ENCODE measurements around the gene MRTFB. TPM values are rescaled to one million over a fixed set of nuclear protein-coding genes. Genes with fewer than 3 reads are reported as not detected.

MRTFB gene
- total and polyA plus RNA-seq, 12 donors: 5.5 to 77.7 (median 44.3) TPM

- TF ChIP-seq POLR2A (IDR thresholded peaks at IDR 0.05) (no peak), CTCF (IDR thresholded peaks at IDR 0.05) (no peak)
- Histone ChIP-seq H3K4me1 (replicated peaks in 1 of 2) (no peaks in the 10 kb centered on the region), H3K9me3 (replicated peaks in 1 of 3) (no peaks in the 10 kb centered on the region), H3K27me3 (no peaks in the 10 kb centered on the region), H3K4me3 (no peak overlapping the region), H3K36me3 (replicated peaks in 1 of 2) (peaks cover 0 to 25% of the 10 kb centered on the region in 2 donors), H3K27ac (no peak overlapping the region)
- 96 to 97% (median 96%) methylated on average over 7 of the region's 7 CpGs for WGBS, 4 donors
- no peak for DNase-seq
- intact Hi-C loops (cut with DNase I): no loop called here
Measured at GRCh38 chr16:14268073-14268472, 197.0 kb downstream of the MRTFB start.

GRCh38 chr16:14275934-14276333 is 204.8 kb downstream of the MRTFB start:
- Histone ChIP-seq H3K9me3 (replicated peaks in 1 of 3) (no peaks in the 10 kb centered on the region), H3K27me3 (no peaks in the 10 kb centered on the region), H3K27ac (no peak overlapping the region), H3K4me1 (replicated peaks in 1 of 2) (peaks cover 0 to 8% of the 10 kb centered on the region in 2 donors), H3K36me3 (replicated peaks in 1 of 2) (no peaks in the 10 kb centered on the region), H3K4me3 (no peak overlapping the region)
- no peak for DNase-seq
- TF ChIP-seq CTCF (IDR thresholded peaks at IDR 0.05): no peak
- TF ChIP-seq POLR2A (IDR thresholded peaks at IDR 0.05): no peak
- 93 to 100% (median 98%) methylated on average over 3 of the region's 3 CpGs for WGBS, 4 donors
- intact Hi-C loops (cut with DNase I): no loop called here

GRCh38 chr16:14278749-14279148 is 207.6 kb downstream of the MRTFB start:
- intact Hi-C loops (cut with DNase I): no loop called here
- Histone ChIP-seq H3K4me3 (no peak overlapping the region), H3K27ac (no peak overlapping the region), H3K27me3 (no peaks in the 10 kb centered on the region), H3K36me3 (replicated peaks in 1 of 2) (no peaks in the 10 kb centered on the region), H3K9me3 (replicated peaks in 1 of 3) (no peaks in the 10 kb centered on the region), H3K4me1 (replicated peaks in 1 of 2) (peaks cover 0 to 8% of the 10 kb centered on the region in 2 donors)
- no peak for DNase-seq
- TF ChIP-seq POLR2A (IDR thresholded peaks at IDR 0.05): no peak
- no peak for TF ChIP-seq CTCF (IDR thresholded peaks at IDR 0.05)
- WGBS, 4 donors: 65 to 71% (median 67%) methylated on average over 2 of the region's 2 CpGs

DNA sequence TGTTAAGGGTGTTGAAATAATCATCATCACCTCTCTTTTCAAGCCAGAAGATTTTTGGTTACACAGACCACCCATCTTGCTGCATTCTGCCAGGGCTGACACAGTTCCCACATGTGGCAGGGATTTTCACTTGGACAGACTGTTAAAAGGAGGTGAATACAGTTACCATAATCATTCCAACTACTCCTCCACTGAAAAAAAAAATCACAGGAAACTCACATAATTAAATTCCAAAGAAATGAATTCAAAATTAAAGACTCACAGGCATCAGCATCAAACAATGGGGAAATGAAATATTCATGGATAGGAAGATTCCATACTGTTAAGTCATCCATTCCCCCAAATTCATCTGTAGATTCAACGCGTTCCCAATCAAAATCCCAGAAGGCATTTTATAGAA is 209.4 kb downstream of the MRTFB start:
- TF ChIP-seq CTCF (IDR thresholded peaks at IDR 0.05) (no peak), POLR2A (IDR thresholded peaks at IDR 0.05) (no peak)
- no peaks in the 10 kb centered on the region for H3K27me3 ChIP-seq
- no peak overlapping the region for H3K4me3 ChIP-seq
- WGBS, 4 donors: 93 to 99% (median 95%) methylated on average over 2 of the region's 2 CpGs
- H3K27ac ChIP-seq: no peak overlapping the region
- no peaks in the 10 kb centered on the region for H3K36me3 ChIP-seq (replicated peaks in 1 of 2)
- DNase-seq: no peak
- intact Hi-C loops (cut with DNase I): loop anchor here (10.0 kb wide), 2 partner anchors 346 to 356 kb away; partner anchors contain the start of gene ERCC4 (in 1 of the 2)
- H3K9me3 ChIP-seq (replicated peaks in 1 of 3): no peaks in the 10 kb centered on the region
- H3K4me1 ChIP-seq (replicated peaks in 1 of 2): peaks cover 0 to 8% of the 10 kb centered on the region in 2 donors
